ENCODE results near the gene ADCYAP1R1. TPM values are rescaled to one million over a fixed set of nuclear protein-coding genes. Genes with fewer than 3 reads are reported as not detected.

Gene ADCYAP1R1
- total and polyA plus RNA-seq, 11 donors, result 0.42 to 7.7 (median 1.6) TPM

DNA sequence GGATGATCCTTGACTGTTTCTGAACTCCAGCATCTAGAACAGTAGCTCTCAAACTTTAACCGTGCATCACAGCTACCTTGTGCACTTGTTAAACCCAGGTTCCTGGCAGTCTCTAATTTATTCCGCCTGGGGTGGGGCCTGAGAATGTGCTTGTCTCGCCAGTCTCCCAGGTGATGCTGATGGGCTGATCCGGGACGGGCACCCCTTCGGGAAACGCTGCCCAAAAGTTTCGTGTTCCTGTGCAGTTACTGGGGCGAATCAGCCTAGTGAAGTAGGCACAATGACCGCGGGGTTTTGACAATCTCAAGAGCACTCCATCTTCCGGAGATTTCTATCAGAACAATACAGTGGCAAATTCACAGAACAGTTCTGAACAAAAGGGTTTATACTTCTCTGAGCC, 29.9 kb downstream of the ADCYAP1R1 start:
- Histone ChIP-seq H3K36me3 (no peaks in the 10 kb centered on the region), H3K4me1 (peaks cover 0 to 20% (median 9%) of the 10 kb centered on the region in 12 donors), H3K27ac (peak overlapping the region in 6 of 12 donors; percentile 14 to 47 (median 16)), H3K27me3 (peaks cover 0 to 4% (median 0%) of the 10 kb centered on the region in 9 donors), H3K4me3 (no peak overlapping the region), H3K9me3 (no peaks in the 10 kb centered on the region)
- 55 to 65% (median 60%) methylated on average over 12 of the region's 12 CpGs for WGBS, 4 donors
- ATAC-seq, result no peak
- no peak for TF ChIP-seq POLR2A (IDR thresholded peaks at IDR 0.05)
- TF ChIP-seq, protein P1, sequence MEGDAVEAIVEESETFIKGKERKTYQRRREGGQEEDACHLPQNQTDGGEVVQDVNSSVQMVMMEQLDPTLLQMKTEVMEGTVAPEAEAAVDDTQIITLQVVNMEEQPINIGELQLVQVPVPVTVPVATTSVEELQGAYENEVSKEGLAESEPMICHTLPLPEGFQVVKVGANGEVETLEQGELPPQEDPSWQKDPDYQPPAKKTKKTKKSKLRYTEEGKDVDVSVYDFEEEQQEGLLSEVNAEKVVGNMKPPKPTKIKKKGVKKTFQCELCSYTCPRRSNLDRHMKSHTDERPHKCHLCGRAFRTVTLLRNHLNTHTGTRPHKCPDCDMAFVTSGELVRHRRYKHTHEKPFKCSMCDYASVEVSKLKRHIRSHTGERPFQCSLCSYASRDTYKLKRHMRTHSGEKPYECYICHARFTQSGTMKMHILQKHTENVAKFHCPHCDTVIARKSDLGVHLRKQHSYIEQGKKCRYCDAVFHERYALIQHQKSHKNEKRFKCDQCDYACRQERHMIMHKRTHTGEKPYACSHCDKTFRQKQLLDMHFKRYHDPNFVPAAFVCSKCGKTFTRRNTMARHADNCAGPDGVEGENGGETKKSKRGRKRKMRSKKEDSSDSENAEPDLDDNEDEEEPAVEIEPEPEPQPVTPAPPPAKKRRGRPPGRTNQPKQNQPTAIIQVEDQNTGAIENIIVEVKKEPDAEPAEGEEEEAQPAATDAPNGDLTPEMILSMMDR (IDR thresholded peaks at IDR 0.05), result no peak
- intact Hi-C loops (cut with DNase I), result no loop called here
- peak in 2 of 5 donors; percentile 6 to 12 for DNase-seq

DNA sequence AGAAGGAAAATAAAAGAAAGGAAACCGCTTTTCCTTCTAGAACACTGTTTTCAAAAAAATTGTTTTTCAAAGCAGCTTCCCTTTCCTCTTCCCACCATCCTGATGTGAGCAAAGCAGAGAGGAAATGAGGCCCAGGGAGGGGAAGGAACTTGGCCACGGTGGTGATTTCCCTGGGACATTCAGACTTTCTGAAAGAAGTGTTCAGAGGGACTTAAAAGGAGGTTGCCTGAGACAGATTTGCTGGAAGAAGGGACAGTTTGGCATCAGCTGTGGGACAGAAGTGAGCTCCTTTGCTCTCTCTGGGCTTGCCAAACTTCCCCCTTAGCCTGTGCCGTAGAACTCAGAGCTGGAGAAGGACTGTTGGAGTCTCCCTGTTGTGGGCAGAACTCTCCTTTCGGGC, 30.3 kb downstream of the ADCYAP1R1 start:
- WGBS, 4 donors, result 42 to 53% (median 48%) methylated on average over 4 of the region's 4 CpGs
- Histone ChIP-seq H3K27me3 (peaks cover 0 to 4% (median 0%) of the 10 kb centered on the region in 9 donors), H3K4me1 (peaks cover 0 to 20% (median 9%) of the 10 kb centered on the region in 12 donors), H3K36me3 (no peaks in the 10 kb centered on the region), H3K27ac (peak overlapping the region in 9 of 12 donors; percentile 12 to 47 (median 17)), H3K9me3 (no peaks in the 10 kb centered on the region), H3K4me3 (no peak overlapping the region)
- TF ChIP-seq POLR2A (IDR thresholded peaks at IDR 0.05), result no peak
- TF ChIP-seq, protein P1 (IDR thresholded peaks at IDR 0.05), result no peak
- intact Hi-C loops (cut with DNase I), result no loop called here
- ATAC-seq (peak in 2 of 4 donors; percentile 29 to 56), DNase-seq (peak in 3 of 5 donors; percentile 7 to 31 (median 20))

DNA sequence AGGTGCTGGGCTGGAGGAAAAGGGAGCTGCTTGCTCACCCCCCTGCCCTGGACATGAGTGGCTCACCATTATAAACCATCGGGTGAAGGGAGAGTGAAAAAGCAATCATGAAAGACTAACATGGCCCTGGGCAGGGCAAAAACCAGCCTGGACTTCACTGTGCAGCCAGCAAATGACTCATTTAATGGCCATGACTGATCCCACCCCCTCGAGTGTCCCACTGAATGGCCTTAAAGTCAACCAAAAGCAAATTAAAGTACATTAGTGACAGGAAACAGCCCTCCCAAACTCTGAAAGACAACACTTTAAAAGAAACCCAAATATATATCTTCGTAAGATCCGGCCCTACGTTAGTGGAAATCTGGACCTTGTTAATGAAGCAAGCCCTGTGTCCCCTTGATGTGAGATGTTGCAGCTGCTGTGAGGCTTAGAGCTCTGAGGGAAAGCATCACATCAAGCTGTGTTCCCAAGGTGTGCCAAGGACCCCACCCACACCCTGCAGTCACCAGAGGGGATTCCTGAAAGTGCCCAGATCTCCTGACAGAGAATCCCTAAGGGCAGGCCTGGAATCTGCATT, 31.2 kb downstream of the ADCYAP1R1 start:
- intact Hi-C loops (cut with DNase I), result no loop called here
- Histone ChIP-seq H3K9me3 (no peaks in the 10 kb centered on the region), H3K36me3 (no peaks in the 10 kb centered on the region), H3K4me1 (peaks cover 0 to 20% (median 9%) of the 10 kb centered on the region in 12 donors), H3K4me3 (no peak overlapping the region), H3K27ac (peak overlapping the region in 4 of 12 donors; percentile 16 to 47 (median 35)), H3K27me3 (peaks cover 0 to 4% (median 0%) of the 10 kb centered on the region in 9 donors)
- peak in 2 of 5 donors; percentile 17 to 37 for DNase-seq
- WGBS, 4 donors, result 66 to 71% (median 70%) methylated on average over 5 of the region's 5 CpGs
- TF ChIP-seq, protein P1 (IDR thresholded peaks at IDR 0.05), result no peak
- no peak for TF ChIP-seq POLR2A (IDR thresholded peaks at IDR 0.05)
- ATAC-seq, result peak in 2 of 4 donors; percentile 19 to 48

DNA sequence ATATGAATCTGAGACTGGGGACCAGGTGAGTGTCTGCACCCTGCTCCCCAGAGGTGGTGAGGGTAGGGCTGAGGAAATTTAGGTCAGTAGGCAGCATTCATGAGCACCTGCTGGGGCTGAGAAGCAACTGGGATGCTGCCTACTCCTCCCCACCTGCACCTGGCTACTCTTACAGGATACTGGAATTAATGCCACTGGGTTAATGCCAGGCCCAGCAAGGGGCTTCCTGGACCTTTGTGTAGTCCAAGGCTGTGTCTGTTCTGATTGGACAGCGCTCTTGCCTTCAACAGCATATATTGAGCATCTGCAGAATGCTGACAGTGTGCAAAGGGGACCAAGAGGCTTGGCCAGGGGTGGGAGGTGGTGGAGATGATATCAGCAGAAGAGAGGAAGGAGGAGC, 32.1 kb downstream of the ADCYAP1R1 start:
- Histone ChIP-seq H3K4me1 (peaks cover 0 to 20% (median 9%) of the 10 kb centered on the region in 12 donors), H3K4me3 (no peak overlapping the region), H3K27ac (no peak overlapping the region), H3K27me3 (peaks cover 0 to 3% (median 0%) of the 10 kb centered on the region in 9 donors), H3K36me3 (no peaks in the 10 kb centered on the region), H3K9me3 (no peaks in the 10 kb centered on the region)
- ATAC-seq, result no peak
- 86 to 100% (median 95%) methylated on average over 1 of the region's 1 CpG for WGBS, 4 donors
- intact Hi-C loops (cut with DNase I), result no loop called here
- TF ChIP-seq, protein P1 (IDR thresholded peaks at IDR 0.05), result no peak
- TF ChIP-seq POLR2A (IDR thresholded peaks at IDR 0.05), result no peak
- DNase-seq, result peak in 2 of 5 donors; percentile 11
